ENCODE results near the gene TMEM63A. TPM values are rescaled to one million over a fixed set of nuclear protein-coding genes. Genes with fewer than 3 reads are reported as not detected.

TMEM63A gene
- total RNA-seq, 1 donor from 2014 or later: 4.7 TPM

- no peak for DNase-seq (ENCODE audit: low read depth)
- H3K4me3 ChIP-seq (ENCODE audit: low read depth, low read length): no peak overlapping the region
- peaks cover 15% of the 10 kb centered on the region for H3K36me3 ChIP-seq (ENCODE audit: control insufficient read depth, insufficient read depth, low read length)
- H3K27me3 ChIP-seq (ENCODE audit: control insufficient read depth, insufficient read depth, low read length): no peaks in the 10 kb centered on the region
- FAIRE-seq: no peak
- TF ChIP-seq CTCF (IDR thresholded peaks at IDR 0.05; ENCODE audit: insufficient read depth, low read length, severe bottlenecking): no peak
Measured at GRCh38 chr1:225859151-225859550, 23.0 kb downstream of the TMEM63A start.

GRCh38 chr1:225857256-225857655, 24.9 kb downstream of the TMEM63A start:
- no peak overlapping the region for H3K4me3 ChIP-seq (ENCODE audit: low read depth, low read length)
- DNase-seq (ENCODE audit: low read depth): no peak
- TF ChIP-seq CTCF (IDR thresholded peaks at IDR 0.05; ENCODE audit: insufficient read depth, low read length, severe bottlenecking): no peak
- H3K36me3 ChIP-seq (ENCODE audit: control insufficient read depth, insufficient read depth, low read length): peaks cover 11% of the 10 kb centered on the region
- FAIRE-seq: no peak
- H3K27me3 ChIP-seq (ENCODE audit: control insufficient read depth, insufficient read depth, low read length): no peaks in the 10 kb centered on the region

GRCh38 chr1:225855503-225856300, 26.5 kb downstream of the TMEM63A start:
- H3K36me3 ChIP-seq (ENCODE audit: control insufficient read depth, insufficient read depth, low read length): peaks cover 4% of the 10 kb centered on the region
- no peak for FAIRE-seq

GRCh38 chr1:225853441-225853840, 28.7 kb downstream of the TMEM63A start:
- H3K4me3 ChIP-seq (ENCODE audit: low read depth, low read length): no peak overlapping the region
- H3K36me3 ChIP-seq (ENCODE audit: control insufficient read depth, insufficient read depth, low read length): no peaks in the 10 kb centered on the region
- DNase-seq (ENCODE audit: low read depth) (no peak), FAIRE-seq (no peak)
- TF ChIP-seq CTCF (IDR thresholded peaks at IDR 0.05; ENCODE audit: insufficient read depth, low read length, severe bottlenecking): no peak
- H3K27me3 ChIP-seq (ENCODE audit: control insufficient read depth, insufficient read depth, low read length): no peaks in the 10 kb centered on the region

More at GRCh38 chr1:225855503-225856300, 26.5 kb downstream of the TMEM63A start:
- H3K4me3 ChIP-seq (ENCODE audit: low read depth, low read length): no peak overlapping the region
- no peak for TF ChIP-seq CTCF (IDR thresholded peaks at IDR 0.05; ENCODE audit: insufficient read depth, low read length, severe bottlenecking)
- no peaks in the 10 kb centered on the region for H3K27me3 ChIP-seq (ENCODE audit: control insufficient read depth, insufficient read depth, low read length)
- no peak for DNase-seq (ENCODE audit: low read depth)

- FAIRE-seq (no peak), DNase-seq (ENCODE audit: low read depth) (no peak)
- no peak overlapping the region for H3K4me3 ChIP-seq (ENCODE audit: low read depth, low read length)
- TF ChIP-seq CTCF (IDR thresholded peaks at IDR 0.05; ENCODE audit: insufficient read depth, low read length, severe bottlenecking): no peak
- H3K27me3 ChIP-seq (ENCODE audit: control insufficient read depth, insufficient read depth, low read length): no peaks in the 10 kb centered on the region
- no peaks in the 10 kb centered on the region for H3K36me3 ChIP-seq (ENCODE audit: control insufficient read depth, insufficient read depth, low read length)
Measured at GRCh38 chr1:225852413-225853124, 29.6 kb downstream of the TMEM63A start.
